ENCODE results near the gene ISG20.

GRCh38 chr15:88657326-88658069 lies 18.7 kb downstream of the ISG20 start:
- TF ChIP-seq CTCF (IDR thresholded peaks at IDR 0.05) (no peak), EZH2 (IDR thresholded peaks at IDR 0.05; ENCODE audit: borderline replicate concordance, insufficient read depth, low read depth, low read length, poor library complexity, severe bottlenecking) (no peak)

All from B cell (primary cell).